ENCODE measurements around the gene POLN.

GRCh38 chr4:2047031-2047660 lies 194.8 kb downstream of the POLN start:
- TF ChIP-seq ZFP30 (CRISPR knock-in tag; IDR thresholded peaks at IDR 0.05): no peak
- no peak for TF ChIP-seq SNAI2 (CRISPR knock-in tag; IDR thresholded peaks at IDR 0.05)
- TF ChIP-seq ZFP3 (CRISPR knock-in tag; IDR thresholded peaks at IDR 0.05): no peak
- no peak for TF ChIP-seq PATZ1 (CRISPR knock-in tag; IDR thresholded peaks at IDR 0.05; ENCODE audit: borderline replicate concordance)
- no peak for TF ChIP-seq RARB (CRISPR knock-in tag; IDR thresholded peaks at IDR 0.05)
- TF ChIP-seq ARNTL (CRISPR knock-in tag; IDR thresholded peaks at IDR 0.05; ENCODE audit: borderline replicate concordance, low read depth): no peak
- TF ChIP-seq ZNF8 (CRISPR knock-in tag; IDR thresholded peaks at IDR 0.05): no peak
- no peak for TF ChIP-seq CSRNP3 (CRISPR knock-in tag; IDR thresholded peaks at IDR 0.05)
- TF ChIP-seq POU6F1 (CRISPR knock-in tag; IDR thresholded peaks at IDR 0.05; ENCODE audit: borderline replicate concordance, low read depth): no peak
- no peak for TF ChIP-seq ESRRG (CRISPR knock-in tag; IDR thresholded peaks at IDR 0.05)
- TF ChIP-seq GLIS3 (CRISPR knock-in tag; IDR thresholded peaks at IDR 0.05): no peak
- no peak for TF ChIP-seq OSR1 (CRISPR knock-in tag; IDR thresholded peaks at IDR 0.05)

Data from SK-N-SH treated with all-trans-retinoic acid at 6 μM for 48 hours (cell line).